Spleen (tissue), 11 donors: ENCODE results near the gene TRMT1. TPM values are rescaled to one million over a fixed set of nuclear protein-coding genes. Genes with fewer than 3 reads are reported as not detected.

Experiments
- DNase-seq: peaks from one replicate; pipeline ENCODE4 v3.0.0-alpha.2; 2020
- H3K27ac ChIP-seq, 8 donors: fragments of 200-600 bp; sonication (generic) in 7 of 8; 1 replicate in 4 of 8; 2 replicates in 4 of 8; pipeline versions ENCODE4 v1.5.0 to v1.8.0; 2016 to 2021; ENCODE audit warnings: inconsistent platforms in 4 of 8, mild to moderate bottlenecking in 4 of 8, moderate library complexity in 1 of 8
- H3K27me3 ChIP-seq, 7 donors: fragments of 200-600 bp; sonication (generic) in 6 of 7; replicated peaks in 1 of 7; 1 replicate in 4 of 7; 2 replicates in 3 of 7; pipeline versions ENCODE4 v1.5.0 to v1.8.0; 2016 to 2021; ENCODE audit warnings: inconsistent platforms in 3 of 7, mild to moderate bottlenecking in 1 of 7
- H3K36me3 ChIP-seq, 6 donors: fragments of 200-600 bp; sonication (generic) in 5 of 6; 1 replicate in 4 of 6; 2 replicates in 2 of 6; pipeline versions ENCODE4 v1.5.0 to v1.8.0; 2016 to 2021; ENCODE audit warnings: inconsistent platforms in 2 of 6
- H3K4me1 ChIP-seq, 6 donors: fragments of 200-600 bp; sonication (generic) in 5 of 6; 1 replicate in 3 of 6; 2 replicates in 3 of 6; pipeline versions ENCODE4 v1.5.0 to v1.8.0; 2016 to 2021; ENCODE audit warnings: inconsistent platforms in 3 of 6
- H3K4me3 ChIP-seq, 8 donors: fragments of 200-600 bp; sonication (generic) in 7 of 8; 1 replicate in 4 of 8; 2 replicates in 4 of 8; pipeline versions ENCODE4 v1.5.0 to v1.8.0; 2016 to 2021; ENCODE audit warnings: inconsistent platforms in 4 of 8, mild to moderate bottlenecking in 4 of 8, moderate library complexity in 2 of 8
- H3K9me3 ChIP-seq, 8 donors: fragments of 200-600 bp; sonication (generic) in 7 of 8; 1 replicate in 4 of 8; 2 replicates in 4 of 8; pipeline versions ENCODE4 v1.5.0 to v1.8.0; 2016 to 2021; ENCODE audit warnings: inconsistent platforms in 4 of 8
- POLR2A ChIP-seq, 3 donors: fragments of 450-650 bp; IDR thresholded peaks; one replicate each; pipeline ENCODE4 v1.5.1; 2017; ENCODE audit warnings: antibody characterized with exemption in 3 of 3, mild to moderate bottlenecking in 1 of 3
- POLR2AphosphoS5 ChIP-seq, 3 donors: sonication (generic); formaldehyde crosslinking; IDR thresholded peaks; one replicate each; pipeline ENCODE4 v1.5.1; 2017; ENCODE audit warnings: antibody characterized with exemption in 3 of 3
- WGBS, 5 donors: extraction: QIAGEN DNeasy Blood & Tissue Kit in 3 of 5; methylation state at CpG; one replicate each; pipeline versions ENCODE4 v1.1.5 to v1.1.7; 2013 to 2018; 5-methylcytosine and 5-hydroxymethylcytosine counted together
- intact Hi-C: fragments of 100-400 bp; cut with DNase I; formaldehyde crosslinking; loops from one replicate; pipeline ENCODE4 v1.15.0; 2023; ENCODE audit warnings: low total_unique reads
- polyA plus RNA-seq, 3 donors: library from polyadenylated mRNA; stranded (reverse); fragments of 200-250 nt; gene quantifications; one replicate each; pipeline ENCODE4 v1.2.1, GENCODE V29; 2013
- total RNA-seq, 7 donors: library from RNA; depleted of rRNA in 3 of 7; stranded (reverse); fragments of >200 nt in 3 of 7; fragmentation: NEBNext Ultra II Directional in 4 of 7; extraction: Animal tissue kit (Norgen Biotek cat#: 25700) in 4 of 7; gene quantifications; one replicate each; pipeline versions ENCODE4 v1.1.0 to v1.2.1, GENCODE V29; 2016 to 2021
- TF ChIP-seq, protein P1 (sequence below), 11 experiments: fragments of 200-600 bp in 7 of 11; fragments of 450-650 bp in 4 of 11; sonication (generic) in 4 of 11; IDR thresholded peaks in 8 of 11; conservative IDR thresholded peaks in 3 of 11; 1 replicate in 7 of 11; 2 replicates in 4 of 11; pipeline versions ENCODE4 v1.4.0 to v1.8.0; 2016 to 2021; ENCODE audit warnings: antibody characterized with exemption in 11 of 11, inconsistent platforms in 4 of 11, mild to moderate bottlenecking in 1 of 11
- donor health status: healthy with polysubstance abuse.
- donor health status: DM: no; HTN: no; CAD: no; lungs with moderate emphysema.
- donor health status: DM: no; HTN: no; CAD: no.
- donor health status: Bipolar disorder and iron deficiency.
- donor health status: healthy.
- donor health status: DM: no; HTN: no; CAD: no.
- donor health status: DM: yes; HTN: yes; CAD: no.

The TRMT1 gene
- total and polyA plus RNA-seq, 10 donors = 27.7 to 109 (median 47.3) TPM

- Histone ChIP-seq H3K4me1 (peaks cover 0 to 34% (median 5%) of the 10 kb centered on the region in 6 donors), H3K27me3 (no peaks in the 10 kb centered on the region), H3K36me3 (peaks cover 0 to 34% (median 2%) of the 10 kb centered on the region in 6 donors), H3K27ac (no peak overlapping the region), H3K9me3 (no peaks in the 10 kb centered on the region), H3K4me3 (no peak overlapping the region)
- 91 to 95% (median 92%) methylated on average over 6 of the region's 6 CpGs for WGBS, 5 donors
- intact Hi-C loops = no loop called here
- no peak for TF ChIP-seq POLR2AphosphoS5 (IDR thresholded peaks at IDR 0.05)
- TF ChIP-seq, protein P1, sequence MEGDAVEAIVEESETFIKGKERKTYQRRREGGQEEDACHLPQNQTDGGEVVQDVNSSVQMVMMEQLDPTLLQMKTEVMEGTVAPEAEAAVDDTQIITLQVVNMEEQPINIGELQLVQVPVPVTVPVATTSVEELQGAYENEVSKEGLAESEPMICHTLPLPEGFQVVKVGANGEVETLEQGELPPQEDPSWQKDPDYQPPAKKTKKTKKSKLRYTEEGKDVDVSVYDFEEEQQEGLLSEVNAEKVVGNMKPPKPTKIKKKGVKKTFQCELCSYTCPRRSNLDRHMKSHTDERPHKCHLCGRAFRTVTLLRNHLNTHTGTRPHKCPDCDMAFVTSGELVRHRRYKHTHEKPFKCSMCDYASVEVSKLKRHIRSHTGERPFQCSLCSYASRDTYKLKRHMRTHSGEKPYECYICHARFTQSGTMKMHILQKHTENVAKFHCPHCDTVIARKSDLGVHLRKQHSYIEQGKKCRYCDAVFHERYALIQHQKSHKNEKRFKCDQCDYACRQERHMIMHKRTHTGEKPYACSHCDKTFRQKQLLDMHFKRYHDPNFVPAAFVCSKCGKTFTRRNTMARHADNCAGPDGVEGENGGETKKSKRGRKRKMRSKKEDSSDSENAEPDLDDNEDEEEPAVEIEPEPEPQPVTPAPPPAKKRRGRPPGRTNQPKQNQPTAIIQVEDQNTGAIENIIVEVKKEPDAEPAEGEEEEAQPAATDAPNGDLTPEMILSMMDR (IDR thresholded peaks at IDR 0.05 in 8 of 11, conservative IDR thresholded peaks at IDR 0.05 in 3 of 11) = no peak
- TF ChIP-seq POLR2A (IDR thresholded peaks at IDR 0.05) = no peak
- no peak for DNase-seq
Measured at GRCh38 chr19:13127811-13128575, 11.5 kb upstream of the TRMT1 start.

DNA sequence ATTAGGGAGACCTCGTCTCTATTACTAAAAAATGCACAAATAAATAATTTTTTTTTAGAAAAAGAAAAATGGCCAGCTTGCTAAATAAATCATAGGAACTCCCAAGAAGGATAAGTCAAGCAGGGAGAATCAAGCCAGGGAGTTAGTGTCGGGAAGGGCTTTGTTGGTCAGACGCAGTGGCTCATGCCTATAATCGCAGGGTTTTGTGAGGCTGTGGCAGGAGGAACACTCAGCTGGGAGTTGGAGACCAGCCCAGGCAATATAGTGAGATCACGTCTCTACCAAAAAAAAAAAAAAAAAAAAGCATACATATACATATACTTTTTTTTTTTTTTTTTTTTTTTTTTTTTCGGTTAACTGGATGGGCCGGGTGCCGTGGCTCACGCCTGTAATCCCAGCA, 10.5 kb upstream of the TRMT1 start:
- Histone ChIP-seq H3K4me3 (no peak overlapping the region), H3K27ac (no peak overlapping the region), H3K36me3 (peaks cover 0 to 30% (median 2%) of the 10 kb centered on the region in 6 donors), H3K4me1 (peaks cover 0 to 34% (median 2%) of the 10 kb centered on the region in 6 donors), H3K27me3 (no peaks in the 10 kb centered on the region), H3K9me3 (no peaks in the 10 kb centered on the region)
- WGBS, 5 donors = 87 to 97% (median 96%) methylated on average over 8 to 9 of the region's 9 CpGs
- TF ChIP-seq, protein P1 (IDR thresholded peaks at IDR 0.05 in 8 of 11, conservative IDR thresholded peaks at IDR 0.05 in 3 of 11) = no peak
- TF ChIP-seq POLR2AphosphoS5 (IDR thresholded peaks at IDR 0.05) (no peak), POLR2A (IDR thresholded peaks at IDR 0.05) (no peak)
- intact Hi-C loops = no loop called here
- no peak for DNase-seq

DNA sequence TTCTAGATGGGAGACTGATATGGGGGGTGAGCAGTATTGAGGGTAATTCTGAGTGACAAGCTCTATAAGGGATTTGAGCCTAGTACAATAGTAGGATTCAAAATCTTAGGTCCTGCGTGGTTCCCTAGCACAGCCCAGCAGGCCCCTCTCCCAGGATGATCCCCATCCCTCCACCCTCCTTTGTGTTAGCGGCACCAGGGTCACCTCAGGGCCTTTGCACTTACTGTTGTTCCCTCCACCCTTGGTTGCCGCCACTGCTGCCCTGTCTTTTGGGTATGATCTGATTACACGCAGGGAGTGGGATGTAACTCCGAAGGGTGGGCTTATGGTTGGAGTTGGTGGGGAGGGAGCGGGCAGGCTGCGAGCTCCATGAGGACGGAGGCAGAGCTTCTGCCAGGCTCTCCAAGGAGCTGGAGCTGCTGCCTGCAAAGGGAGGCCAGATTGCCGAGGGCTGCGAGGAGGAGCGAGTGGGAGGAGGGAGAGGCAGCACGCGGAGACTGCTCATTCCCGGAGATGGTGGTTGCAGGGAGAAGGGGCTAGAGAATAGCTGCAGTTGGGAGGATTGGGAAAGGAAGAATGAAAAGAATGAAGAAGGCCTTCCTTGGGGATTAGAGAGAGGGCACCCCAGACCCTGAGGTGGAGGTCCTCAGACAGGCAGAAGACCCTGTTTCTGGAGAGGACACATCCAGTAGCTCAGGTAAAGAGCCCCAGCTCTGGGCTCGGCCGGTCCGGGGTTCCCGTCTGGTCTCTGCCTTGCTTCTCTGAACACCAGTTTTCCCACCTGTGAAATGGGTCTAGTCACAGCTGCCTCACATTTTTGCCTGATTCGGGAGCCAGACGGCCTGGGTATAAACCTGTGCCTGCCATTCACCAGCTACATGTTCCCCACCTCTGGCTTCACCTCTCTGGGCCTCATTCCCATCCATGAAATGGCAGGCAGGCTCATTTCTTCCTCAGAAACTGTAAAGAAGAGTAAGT, 6.7 kb upstream of the TRMT1 start:
- TF ChIP-seq, protein P1 (IDR thresholded peaks at IDR 0.05 in 8 of 11, conservative IDR thresholded peaks at IDR 0.05 in 3 of 11) = no peak
- TF ChIP-seq POLR2A (IDR thresholded peaks at IDR 0.05) (no peak), POLR2AphosphoS5 (IDR thresholded peaks at IDR 0.05) (no peak)
- intact Hi-C loops = no loop called here
- no peak for DNase-seq
- 88 to 94% (median 92%) methylated on average over 20 of the region's 20 CpGs for WGBS, 5 donors
- Histone ChIP-seq H3K4me3 (no peak overlapping the region), H3K36me3 (peaks cover 0 to 39% (median 2%) of the 10 kb centered on the region in 6 donors), H3K4me1 (peaks cover 11 to 56% (median 33%) of the 10 kb centered on the region in 6 donors), H3K27ac (no peak overlapping the region), H3K9me3 (no peaks in the 10 kb centered on the region), H3K27me3 (no peaks in the 10 kb centered on the region)
